GM21576 (cell line): ENCODE measurements around the gene GPR137B.
"Not testable (repeated sequence)": the region's sequence is repeated elsewhere in the genome, so short reads cannot be mapped to it uniquely, and the experiment has no call there.

Source experiments
- ATAC-seq: cut with Tn5 transposase; IDR thresholded peaks from one replicate; pipeline ENCODE4 v1.9.1; 2021; ENCODE audit warnings: mild to moderate bottlenecking, moderate library complexity; ENCODE audit not compliant: unreplicated experiment

Gene GPR137B

DNA sequence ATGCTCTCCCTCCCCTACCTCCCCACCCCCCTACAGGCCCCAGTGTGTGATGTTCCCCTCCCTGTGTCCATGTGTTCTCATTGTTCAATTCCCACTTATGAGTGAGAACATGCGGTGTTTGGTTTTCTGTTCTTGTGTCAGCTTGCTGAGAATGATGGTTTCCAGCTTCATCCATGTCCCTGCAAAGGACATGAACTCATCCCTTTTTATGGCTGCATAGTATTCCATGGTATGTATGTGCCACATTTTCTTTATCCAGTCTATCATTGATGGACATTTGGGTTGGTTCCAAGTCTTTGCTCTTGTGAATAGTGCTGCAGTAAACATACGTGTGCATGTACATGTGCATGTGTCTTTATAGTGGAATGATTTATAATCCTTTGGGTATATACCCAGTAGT lies 44.1 kb downstream of the GPR137B start:
- not testable (repeated sequence) for ATAC-seq

DNA sequence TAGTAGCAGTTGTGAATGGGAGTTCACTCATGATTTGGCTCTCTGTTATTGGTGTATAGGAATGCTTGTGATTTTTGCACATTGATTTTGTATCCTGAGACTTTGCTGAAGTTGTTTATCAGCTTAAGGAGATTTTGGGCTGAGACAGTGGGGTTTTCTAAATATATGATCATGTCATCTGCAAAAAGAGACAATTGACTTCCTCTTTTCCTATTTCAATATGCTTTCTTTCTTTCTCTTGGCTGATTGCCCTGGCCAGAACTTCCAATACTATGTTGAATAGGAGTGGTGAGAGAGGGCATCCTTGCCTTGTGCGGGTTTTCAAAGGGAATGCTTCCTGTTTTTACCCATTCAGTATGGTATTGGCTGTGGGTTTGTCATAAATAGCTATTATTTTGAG lies 45.7 kb downstream of the GPR137B start:
- ATAC-seq, result not testable (repeated sequence)

DNA sequence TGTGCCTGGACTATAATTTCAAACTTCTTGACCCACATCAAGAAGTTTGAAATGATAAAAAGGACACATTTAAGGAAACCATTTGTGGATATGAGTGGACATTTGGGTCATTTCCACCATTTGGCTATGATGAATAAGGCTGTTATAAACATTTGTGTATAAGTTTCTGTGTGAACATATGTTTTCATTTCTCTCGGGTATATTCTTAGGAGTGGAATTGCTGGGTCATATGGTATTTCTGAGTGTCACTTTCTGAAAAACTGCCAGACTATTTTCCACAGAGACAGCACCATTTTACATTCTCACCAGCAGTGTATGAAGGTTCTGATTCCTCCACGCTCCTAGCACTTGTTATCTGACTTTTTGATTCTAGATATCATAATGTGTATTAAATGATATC lies 50.8 kb downstream of the GPR137B start:
- ATAC-seq, result no peak

DNA sequence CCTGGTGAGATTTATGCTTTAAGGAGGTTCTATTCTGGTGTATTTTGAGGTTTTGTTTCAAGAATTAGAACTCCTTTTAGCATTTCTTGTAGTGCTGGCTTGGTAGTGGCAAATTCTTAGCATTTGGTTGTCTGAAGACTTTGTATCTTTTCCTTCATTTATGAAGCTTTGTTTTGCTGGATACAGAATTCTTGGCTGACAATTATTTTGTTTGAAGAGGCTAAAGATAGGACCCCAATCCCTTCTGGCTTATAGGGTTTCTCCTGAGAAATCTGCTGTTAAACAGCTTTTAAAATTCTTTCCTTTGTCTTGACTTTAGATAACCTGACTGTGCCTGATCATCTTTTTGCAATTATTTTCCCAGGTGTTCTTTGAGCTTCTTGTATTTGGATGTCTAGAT lies 58.6 kb downstream of the GPR137B start:
- no peak for ATAC-seq

DNA sequence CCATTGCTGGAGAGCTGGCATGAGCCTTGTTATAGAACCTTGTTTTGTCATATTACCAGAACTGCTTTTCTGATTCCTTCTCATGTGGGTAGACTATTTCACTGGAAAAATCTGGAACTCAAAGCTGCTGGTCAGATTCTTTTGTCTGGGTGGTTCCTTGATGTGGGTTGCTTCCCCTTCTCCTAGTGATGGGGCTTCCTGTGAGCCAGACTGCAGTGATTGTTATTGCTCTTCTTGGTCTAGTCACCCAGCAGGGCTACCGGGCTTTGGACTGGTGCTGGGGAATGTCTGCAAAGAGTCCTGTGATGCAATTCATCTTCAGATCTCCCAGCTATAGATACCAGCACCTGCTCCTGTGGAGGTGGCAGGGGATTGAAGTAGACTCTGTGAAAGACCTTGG lies 59.4 kb downstream of the GPR137B start:
- no peak for ATAC-seq

DNA sequence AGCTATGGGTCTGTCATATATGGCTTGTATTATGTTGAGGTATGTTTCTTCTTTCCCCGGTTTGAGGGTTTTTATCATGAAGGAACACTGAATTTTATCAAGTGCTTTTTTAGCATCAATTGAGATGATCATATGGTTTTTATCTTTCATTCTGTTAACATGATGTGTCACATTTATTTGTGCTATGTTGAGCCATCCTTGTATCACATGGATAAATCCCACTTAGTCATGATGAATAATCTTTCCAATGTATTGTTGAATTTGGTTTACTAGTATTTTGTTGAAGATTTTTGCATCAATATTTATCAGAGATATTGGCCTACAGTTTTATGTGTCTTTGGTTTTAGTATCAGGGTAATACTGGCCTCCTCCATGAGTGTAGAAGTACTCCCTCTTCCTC lies 61.7 kb downstream of the GPR137B start:
- ATAC-seq, result no peak

DNA sequence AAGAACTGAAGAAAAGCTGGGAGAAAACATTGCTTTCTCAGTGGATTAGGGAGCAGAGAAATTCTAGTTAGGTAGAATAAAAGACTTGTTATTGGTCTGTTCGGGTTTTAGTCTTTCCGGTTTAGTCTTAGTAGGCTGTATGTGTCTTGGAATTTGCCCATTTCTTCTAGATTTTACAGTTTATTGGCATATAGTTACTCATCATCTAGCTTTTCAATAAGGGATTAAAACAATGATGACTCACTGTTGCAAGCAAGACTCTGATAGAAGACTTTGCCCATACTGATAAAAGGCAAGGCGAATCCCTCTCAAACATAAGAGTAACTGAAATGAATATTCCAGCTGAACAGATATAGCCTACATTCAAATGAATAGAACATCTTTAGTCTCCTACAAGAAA lies 62.3 kb downstream of the GPR137B start:
- ATAC-seq, result no peak

DNA sequence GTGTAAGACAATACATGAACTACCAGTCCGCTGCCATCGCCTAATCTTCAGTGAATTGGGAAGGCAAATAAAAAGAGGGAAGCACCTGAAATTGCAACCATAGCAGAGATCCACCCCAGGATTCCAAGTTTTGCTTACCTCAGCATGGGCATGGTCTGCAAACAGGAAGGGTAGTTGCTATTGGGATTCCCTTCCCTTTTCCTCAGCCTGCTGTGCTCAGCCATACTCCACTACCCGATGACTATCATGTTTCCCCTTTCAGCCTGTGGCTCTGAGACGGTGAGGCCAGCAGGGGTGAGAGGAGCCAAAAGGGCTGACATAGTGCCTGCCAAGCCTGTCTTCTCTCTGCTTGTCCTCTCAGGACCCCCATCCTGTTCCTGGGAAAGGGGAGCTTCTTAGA lies 64.2 kb downstream of the GPR137B start:
- no peak for ATAC-seq

DNA sequence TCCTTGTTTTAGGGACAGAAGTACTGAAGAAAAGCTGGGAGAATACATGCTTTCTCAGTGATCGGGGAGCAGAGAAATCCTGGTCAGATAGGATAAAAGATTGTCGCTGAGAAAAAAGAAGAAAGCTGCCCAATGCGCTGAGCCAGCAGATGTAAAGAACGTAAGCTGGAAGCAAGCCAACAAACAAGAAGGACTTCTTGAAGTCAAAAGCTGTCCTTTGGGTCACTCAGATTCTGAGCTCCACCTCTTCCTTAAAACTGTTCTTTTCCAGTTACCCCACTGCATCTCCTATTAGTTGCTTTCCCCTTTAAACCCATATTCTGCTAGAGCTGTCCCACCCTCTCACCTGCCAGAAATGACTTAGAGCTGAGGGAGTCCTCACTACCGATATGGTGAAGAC lies 64.8 kb downstream of the GPR137B start:
- ATAC-seq, result no peak

DNA sequence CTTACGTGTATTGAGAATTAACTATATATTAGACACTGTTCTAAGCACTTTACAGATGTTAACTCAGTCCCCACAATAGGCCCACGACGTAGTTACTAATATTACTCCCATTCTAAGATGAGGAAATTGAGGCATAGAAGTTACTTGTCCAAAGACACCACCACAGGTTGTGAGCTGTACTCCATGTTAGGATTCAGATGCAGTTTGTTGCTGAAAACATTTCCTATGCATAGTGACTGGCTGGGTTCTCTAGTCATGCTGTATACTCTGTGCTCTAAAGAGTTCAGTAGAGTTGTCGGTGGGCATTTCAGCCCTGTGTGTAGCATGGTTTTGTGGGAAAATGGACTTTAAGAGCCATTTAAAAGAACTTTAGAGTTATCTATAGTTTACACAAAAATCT lies 65.2 kb downstream of the GPR137B start:
- no peak for ATAC-seq

DNA sequence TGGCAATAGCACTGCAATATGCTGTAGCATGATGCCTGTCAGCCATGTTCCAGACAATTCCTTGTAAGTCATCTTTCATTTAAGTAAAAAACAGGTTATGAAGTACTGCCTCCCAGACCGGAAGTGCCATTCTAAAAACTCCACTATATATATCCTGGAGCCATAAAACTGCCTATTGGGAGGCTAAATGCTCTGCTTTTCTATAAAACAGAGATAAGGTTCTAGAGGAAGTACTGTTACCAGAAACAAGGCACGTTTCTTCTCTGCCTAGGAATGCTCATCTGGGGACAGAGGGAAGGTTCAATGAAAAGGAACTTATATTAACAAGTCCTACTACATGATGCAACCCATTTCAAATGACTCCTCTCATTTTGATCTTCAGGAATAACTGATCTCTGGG lies 66.8 kb downstream of the GPR137B start:
- no peak for ATAC-seq

DNA sequence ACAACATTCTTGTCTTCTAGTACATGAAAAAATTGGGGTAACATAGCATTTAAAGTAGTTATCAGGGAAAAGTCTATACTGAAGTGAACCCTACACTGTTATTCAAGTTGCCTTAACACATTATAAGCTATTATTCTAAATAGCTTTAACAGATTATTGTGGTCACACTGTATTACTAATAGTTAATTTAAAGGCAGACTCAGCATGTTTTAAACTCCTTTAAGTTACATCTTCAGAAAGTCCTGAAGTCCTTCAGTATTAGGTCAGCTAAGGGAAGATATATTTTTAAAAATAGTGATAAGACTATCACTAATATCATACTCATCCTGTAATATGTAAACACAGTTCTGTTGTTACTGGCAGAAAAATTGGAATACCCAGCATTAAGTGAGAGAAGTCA lies 67.4 kb downstream of the GPR137B start:
- ATAC-seq, result no peak

DNA sequence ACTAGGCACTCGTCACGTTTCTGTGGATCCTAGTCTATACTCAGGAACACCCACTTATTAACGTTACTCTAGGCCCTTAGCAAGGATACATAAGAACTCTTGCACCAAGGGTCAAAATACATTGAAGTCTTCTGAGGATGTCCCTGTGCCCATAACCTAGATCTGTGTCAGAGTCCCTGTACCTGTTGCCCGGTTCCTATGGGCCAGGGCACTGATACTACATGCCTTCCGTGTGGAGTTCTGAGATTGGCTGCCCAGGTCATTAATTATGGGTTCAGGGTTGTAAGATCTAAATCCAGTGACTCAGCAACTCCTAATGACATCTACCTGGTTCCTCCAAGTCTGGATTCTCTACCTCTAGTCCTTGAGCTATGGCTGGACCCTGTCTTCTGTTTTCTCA lies 69.5 kb downstream of the GPR137B start:
- ATAC-seq, result no peak

DNA sequence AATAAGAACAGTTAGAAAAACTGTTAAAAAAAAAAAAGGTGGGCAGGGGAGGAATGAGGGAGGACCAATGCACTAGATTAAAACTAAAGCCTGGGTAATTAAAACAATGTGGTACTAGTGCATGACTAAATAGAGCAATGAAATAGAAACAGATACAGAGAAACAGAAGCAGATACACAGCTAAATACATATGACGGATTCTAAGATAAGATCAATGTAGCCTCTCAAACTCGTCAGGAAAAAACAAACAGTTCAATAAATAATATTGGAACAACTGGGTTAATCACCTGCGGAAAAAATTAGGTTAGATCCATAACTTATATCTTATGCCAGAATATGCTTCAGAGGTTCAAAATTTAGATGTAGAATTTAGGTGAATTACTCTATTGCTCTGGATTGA lies 71.2 kb downstream of the GPR137B start:
- no peak for ATAC-seq

DNA sequence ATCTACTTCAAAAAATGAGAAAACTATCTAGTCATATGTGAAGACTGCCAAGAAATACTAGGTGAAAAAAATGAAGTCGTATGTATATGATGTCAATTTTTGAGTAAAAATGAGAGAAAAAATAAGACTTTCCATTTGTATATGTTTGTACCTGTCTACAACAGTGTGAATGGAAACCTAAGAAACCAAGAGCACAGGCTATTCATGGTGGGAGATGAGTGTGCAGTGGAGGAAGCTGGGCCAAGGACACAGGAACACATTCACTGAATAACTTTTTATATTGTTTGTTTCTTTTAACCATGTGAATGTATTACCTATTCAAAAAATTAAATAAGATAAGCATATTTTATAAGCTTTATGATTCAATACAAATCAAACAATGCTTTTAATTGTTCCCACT lies 72.4 kb downstream of the GPR137B start:
- ATAC-seq, result no peak

DNA sequence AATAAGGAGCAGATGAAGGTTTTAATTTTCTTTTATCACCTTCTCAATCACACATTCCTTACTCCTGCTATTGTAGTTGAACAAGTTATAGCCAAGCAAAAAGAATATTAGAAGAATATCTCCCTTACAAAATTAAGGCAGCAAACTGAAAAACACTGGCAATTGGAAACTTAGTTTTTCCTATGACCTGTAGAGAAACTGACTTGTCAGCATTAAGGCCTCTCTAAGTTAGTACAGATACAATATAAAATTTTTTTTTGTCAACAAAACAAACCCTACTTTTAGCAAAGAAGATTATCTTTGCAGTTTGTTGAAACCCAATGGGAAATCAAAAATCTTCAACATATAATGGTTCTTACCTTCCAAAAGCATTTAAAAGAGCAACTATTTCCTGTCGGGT lies 78.1 kb downstream of the GPR137B start:
- no peak for ATAC-seq

DNA sequence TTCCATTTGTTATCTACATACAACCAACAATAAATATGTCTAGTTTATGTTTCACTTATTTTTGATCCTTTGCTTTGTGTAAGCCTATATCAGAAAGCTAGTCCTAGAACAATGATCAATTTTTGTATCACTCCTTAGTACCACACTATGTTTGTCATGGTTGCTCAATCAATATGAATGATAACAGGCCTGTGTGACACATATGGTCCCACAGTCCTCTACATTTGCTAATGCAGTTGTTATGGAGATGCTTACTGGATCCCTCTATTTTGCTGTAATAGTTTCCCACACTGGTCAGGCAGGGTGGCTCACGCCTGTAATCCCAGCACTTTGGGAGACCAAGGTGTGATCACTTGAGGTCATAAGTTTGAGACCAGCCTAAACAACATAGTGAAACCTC lies 80.3 kb downstream of the GPR137B start:
- no peak for ATAC-seq

DNA sequence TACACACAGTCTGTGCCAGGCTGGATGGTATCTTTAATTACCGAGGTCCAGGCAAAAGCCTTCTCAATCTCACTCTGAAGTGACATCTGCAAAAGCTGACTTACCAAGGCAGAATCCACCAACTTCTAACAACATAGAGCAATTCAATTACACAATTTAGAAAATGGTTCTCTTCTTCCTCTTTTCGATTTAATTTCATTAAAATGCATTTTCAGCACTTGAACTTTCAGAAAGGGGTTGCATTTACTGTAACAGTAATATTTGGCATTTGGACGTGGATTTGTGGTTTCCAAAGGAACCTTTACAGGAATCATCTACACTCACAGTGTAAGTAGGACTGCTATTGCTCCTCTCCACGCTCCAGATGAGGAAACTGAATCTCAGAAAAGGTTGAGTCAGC lies 86.1 kb downstream of the GPR137B start:
- no peak for ATAC-seq

DNA sequence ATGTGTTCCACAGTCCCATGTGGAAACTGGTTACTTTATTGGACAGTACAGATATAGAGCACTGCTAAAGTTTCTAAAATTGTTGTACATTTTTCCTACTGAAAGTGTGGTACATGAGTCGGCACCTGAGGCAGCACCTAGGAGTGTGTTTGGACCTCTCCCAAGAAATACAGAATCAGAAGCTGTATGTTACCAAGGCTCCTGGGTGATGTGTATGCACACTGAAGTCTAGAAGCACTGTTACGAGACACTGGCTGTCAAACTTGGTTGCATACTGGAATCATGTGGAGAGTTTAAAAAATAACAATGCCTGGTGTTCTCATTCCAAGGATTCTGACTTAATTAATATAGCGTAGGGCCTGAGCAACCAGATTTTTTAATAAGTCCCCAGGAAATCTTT lies 92.8 kb downstream of the GPR137B start:
- no peak for ATAC-seq

DNA sequence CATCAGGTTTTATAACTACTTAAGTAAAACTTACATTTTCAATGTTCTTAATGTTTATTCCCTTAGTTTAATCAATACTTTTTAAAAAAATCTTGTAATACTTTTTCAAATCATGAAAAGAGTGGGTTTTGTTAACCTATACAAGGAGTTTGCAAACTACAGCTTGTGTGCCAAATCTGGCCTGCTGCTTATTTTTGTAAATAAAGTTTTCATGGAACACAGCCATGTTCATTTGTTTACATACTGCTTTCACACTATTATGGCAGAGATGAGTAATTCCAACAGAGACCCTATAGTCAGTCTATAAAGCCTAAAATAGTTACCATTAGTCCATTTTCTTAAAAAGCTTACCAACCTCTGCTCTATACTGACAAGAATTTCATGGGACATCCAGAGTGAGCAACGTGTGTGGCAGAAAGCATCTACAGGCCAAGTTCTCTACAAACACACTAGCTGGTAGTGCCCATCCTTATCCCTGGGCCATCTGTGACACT lies 96.8 kb downstream of the GPR137B start:
- ATAC-seq, result no peak

DNA sequence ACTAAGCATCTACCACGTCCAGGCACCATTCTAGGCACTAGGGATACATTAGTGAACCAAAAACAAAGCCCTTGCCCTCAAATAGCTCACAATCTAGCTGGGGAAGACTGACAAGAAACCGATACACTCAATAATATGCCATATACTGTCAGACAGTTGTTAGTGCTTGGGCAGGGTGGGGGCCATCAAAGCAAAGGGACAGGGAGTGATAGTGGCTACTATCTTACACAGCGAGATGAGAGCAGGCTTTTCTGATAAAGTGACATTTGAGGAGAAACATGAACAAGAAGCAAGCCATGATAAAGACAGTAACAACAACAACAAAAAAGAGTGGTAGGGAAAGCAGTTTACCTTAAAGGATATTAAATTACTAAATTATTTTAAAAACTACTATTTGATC lies 98.3 kb downstream of the GPR137B start:
- ATAC-seq, result no peak

DNA sequence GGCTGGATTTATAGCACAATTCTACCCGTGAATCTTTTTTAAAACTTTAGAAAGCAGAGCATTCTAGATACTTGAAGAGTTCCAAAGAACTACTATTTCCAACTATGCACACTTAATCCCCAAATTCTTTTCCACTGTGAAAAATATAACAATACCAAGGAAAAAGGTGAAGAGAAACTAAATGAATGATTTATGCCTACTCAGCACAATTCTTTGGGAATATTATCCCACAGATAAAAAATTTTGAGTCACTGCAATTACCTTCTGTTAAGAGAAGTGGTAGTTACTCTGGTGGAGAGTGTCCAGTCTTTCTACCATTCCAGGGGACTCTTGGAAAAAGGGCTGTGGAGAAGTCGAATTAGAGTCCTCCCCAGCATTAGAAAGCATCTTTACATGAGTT lies 100.2 kb downstream of the GPR137B start:
- ATAC-seq, result no peak

DNA sequence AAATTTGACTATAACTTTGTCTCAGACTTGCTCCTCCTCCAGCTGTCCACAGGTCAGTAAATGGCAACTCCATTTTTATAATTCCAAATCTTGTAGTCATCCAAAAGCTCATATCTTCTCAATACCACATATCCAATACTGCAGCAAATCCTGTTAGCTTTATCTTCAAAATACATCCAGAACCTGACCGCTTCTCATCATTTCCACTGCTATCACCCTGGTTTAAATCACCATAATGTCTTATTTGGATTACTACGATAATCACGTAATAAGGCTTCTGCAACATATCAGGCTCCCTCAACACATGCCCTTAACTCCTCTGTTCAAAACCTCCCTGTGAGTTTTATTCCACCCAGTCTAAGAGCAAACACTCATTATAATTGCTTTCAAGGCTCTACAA lies 104.9 kb downstream of the GPR137B start:
- ATAC-seq, result no peak

DNA sequence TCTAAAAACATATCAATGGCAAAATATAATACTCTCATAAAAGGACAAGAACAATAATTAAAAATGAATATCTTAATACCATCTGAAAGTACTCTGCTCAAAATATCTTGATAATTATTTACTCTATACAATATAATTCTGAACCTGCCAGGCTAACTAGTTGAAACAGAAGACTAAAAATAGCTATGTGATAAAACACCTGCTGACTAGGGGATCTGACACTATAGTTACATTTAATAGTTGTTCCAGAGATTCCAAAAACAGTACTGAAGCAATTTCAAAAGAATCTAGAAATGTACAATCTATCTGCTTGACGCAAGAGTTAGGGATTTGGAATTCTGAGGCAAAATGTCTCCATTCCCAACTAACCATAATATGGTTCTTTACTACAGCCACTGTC lies 109.2 kb downstream of the GPR137B start:
- no peak for ATAC-seq
